ENCODE data around the gene LGI4.
"Not testable (repeated sequence)": the region's sequence is repeated elsewhere in the genome, so short reads cannot be mapped to it uniquely, and the experiment has no call there.

LGI4 gene

GRCh38 chr19:35136231-35136630 is 1.4 kb upstream of the LGI4 start:
- Histone ChIP-seq H3K4me3 (ENCODE audit: low read length) (no peak overlapping the region), H3K27me3 (ENCODE audit: control insufficient read depth, insufficient read depth, low read length) (no peaks in the 10 kb centered on the region), H3K36me3 (ENCODE audit: control insufficient read depth, insufficient read depth, low read length) (no peaks in the 10 kb centered on the region), H3K9me3 (ENCODE audit: control insufficient read depth, low read length) (no peaks in the 10 kb centered on the region), H3K9ac (ENCODE audit: low read length) (no peak overlapping the region), H3K4me1 (ENCODE audit: control insufficient read depth, insufficient read depth, low read length) (peaks cover 17% of the 10 kb centered on the region)

GRCh38 chr19:35135389-35135909 is 590 bp upstream of the LGI4 start:
- no peaks in the 10 kb centered on the region for H3K27me3 ChIP-seq (ENCODE audit: control insufficient read depth, insufficient read depth, low read length)
- H3K9ac ChIP-seq (ENCODE audit: low read length): no peak overlapping the region
- no peak overlapping the region for H3K4me3 ChIP-seq (ENCODE audit: low read length)
- no peaks in the 10 kb centered on the region for H3K9me3 ChIP-seq (ENCODE audit: control insufficient read depth, low read length)
- H3K36me3 ChIP-seq (ENCODE audit: control insufficient read depth, insufficient read depth, low read length): no peaks in the 10 kb centered on the region
- peaks cover 11% of the 10 kb centered on the region for H3K4me1 ChIP-seq (ENCODE audit: control insufficient read depth, insufficient read depth, low read length)

- H3K9ac ChIP-seq (ENCODE audit: low read length): no peak overlapping the region
- no peaks in the 10 kb centered on the region for H3K9me3 ChIP-seq (ENCODE audit: control insufficient read depth, low read length)
- H3K4me3 ChIP-seq (ENCODE audit: low read length): no peak overlapping the region
- H3K36me3 ChIP-seq (ENCODE audit: control insufficient read depth, insufficient read depth, low read length): no peaks in the 10 kb centered on the region
- H3K4me1 ChIP-seq (ENCODE audit: control insufficient read depth, insufficient read depth, low read length): peaks cover 9% of the 10 kb centered on the region
- no peaks in the 10 kb centered on the region for H3K27me3 ChIP-seq (ENCODE audit: control insufficient read depth, insufficient read depth, low read length)
Observed at GRCh38 chr19:35133826-35134225, 1.0 kb downstream of the LGI4 start.

GRCh38 chr19:35132254-35132653 is 2.6 kb downstream of the LGI4 start:
- no peak overlapping the region for H3K4me3 ChIP-seq (ENCODE audit: low read length)
- peaks cover 7% of the 10 kb centered on the region for H3K4me1 ChIP-seq (ENCODE audit: control insufficient read depth, insufficient read depth, low read length)
- H3K9ac ChIP-seq (ENCODE audit: low read length): no peak overlapping the region
- H3K27me3 ChIP-seq (ENCODE audit: control insufficient read depth, insufficient read depth, low read length): no peaks in the 10 kb centered on the region
- no peaks in the 10 kb centered on the region for H3K9me3 ChIP-seq (ENCODE audit: control insufficient read depth, low read length)
- no peaks in the 10 kb centered on the region for H3K36me3 ChIP-seq (ENCODE audit: control insufficient read depth, insufficient read depth, low read length)

GRCh38 chr19:35130761-35131720 is 3.8 kb downstream of the LGI4 start:
- Histone ChIP-seq H3K9ac (ENCODE audit: low read length) (no peak overlapping the region), H3K36me3 (ENCODE audit: control insufficient read depth, insufficient read depth, low read length) (no peaks in the 10 kb centered on the region), H3K9me3 (ENCODE audit: control insufficient read depth, low read length) (no peaks in the 10 kb centered on the region), H3K27me3 (ENCODE audit: control insufficient read depth, insufficient read depth, low read length) (no peaks in the 10 kb centered on the region), H3K4me3 (ENCODE audit: low read length) (no peak overlapping the region), H3K4me1 (ENCODE audit: control insufficient read depth, insufficient read depth, low read length) (peaks cover under 1% of the 10 kb centered on the region)

- H3K36me3 ChIP-seq (ENCODE audit: control insufficient read depth, insufficient read depth, low read length); H3K27me3 ChIP-seq (ENCODE audit: control insufficient read depth, insufficient read depth, low read length); H3K4me3 ChIP-seq (ENCODE audit: low read length); H3K9me3 ChIP-seq (ENCODE audit: control insufficient read depth, low read length); H3K9ac ChIP-seq (ENCODE audit: low read length): not testable (repeated sequence)
- H3K4me1 ChIP-seq (ENCODE audit: control insufficient read depth, insufficient read depth, low read length): peaks cover 13% of the 10 kb centered on the region
Observed at GRCh38 chr19:35129724-35130274, 5.1 kb downstream of the LGI4 start.

- Histone ChIP-seq H3K4me1 (ENCODE audit: control insufficient read depth, insufficient read depth, low read length) (peaks cover 25% of the 10 kb centered on the region), H3K27me3 (ENCODE audit: control insufficient read depth, insufficient read depth, low read length) (no peaks in the 10 kb centered on the region), H3K9me3 (ENCODE audit: control insufficient read depth, low read length) (no peaks in the 10 kb centered on the region), H3K9ac (ENCODE audit: low read length) (no peak overlapping the region), H3K4me3 (ENCODE audit: low read length) (no peak overlapping the region), H3K36me3 (ENCODE audit: control insufficient read depth, insufficient read depth, low read length) (no peaks in the 10 kb centered on the region)
Observed at GRCh38 chr19:35128398-35129057, 6.3 kb downstream of the LGI4 start.

GRCh38 chr19:35127871-35128270 is 7.0 kb downstream of the LGI4 start:
- Histone ChIP-seq H3K9me3 (ENCODE audit: control insufficient read depth, low read length) (no peaks in the 10 kb centered on the region), H3K4me1 (ENCODE audit: control insufficient read depth, insufficient read depth, low read length) (peaks cover 31% of the 10 kb centered on the region), H3K9ac (ENCODE audit: low read length) (no peak overlapping the region), H3K36me3 (ENCODE audit: control insufficient read depth, insufficient read depth, low read length) (no peaks in the 10 kb centered on the region), H3K4me3 (ENCODE audit: low read length) (no peak overlapping the region), H3K27me3 (ENCODE audit: control insufficient read depth, insufficient read depth, low read length) (no peaks in the 10 kb centered on the region)

GRCh38 chr19:35126624-35126959 is 8.3 kb downstream of the LGI4 start:
- H3K4me1 ChIP-seq (ENCODE audit: control insufficient read depth, insufficient read depth, low read length): peaks cover 44% of the 10 kb centered on the region
- H3K36me3 ChIP-seq (ENCODE audit: control insufficient read depth, insufficient read depth, low read length): peaks cover 3% of the 10 kb centered on the region
- H3K27me3 ChIP-seq (ENCODE audit: control insufficient read depth, insufficient read depth, low read length): no peaks in the 10 kb centered on the region
- no peaks in the 10 kb centered on the region for H3K9me3 ChIP-seq (ENCODE audit: control insufficient read depth, low read length)
- H3K9ac ChIP-seq (ENCODE audit: low read length): no peak overlapping the region
- H3K4me3 ChIP-seq (ENCODE audit: low read length): no peak overlapping the region

GRCh38 chr19:35125749-35126623 is 8.9 kb downstream of the LGI4 start:
- Histone ChIP-seq H3K9ac (ENCODE audit: low read length) (no peak overlapping the region), H3K4me3 (ENCODE audit: low read length) (no peak overlapping the region), H3K36me3 (ENCODE audit: control insufficient read depth, insufficient read depth, low read length) (peaks cover 6% of the 10 kb centered on the region), H3K27me3 (ENCODE audit: control insufficient read depth, insufficient read depth, low read length) (no peaks in the 10 kb centered on the region), H3K4me1 (ENCODE audit: control insufficient read depth, insufficient read depth, low read length) (peaks cover 50% of the 10 kb centered on the region), H3K9me3 (ENCODE audit: control insufficient read depth, low read length) (no peaks in the 10 kb centered on the region)

GRCh38 chr19:35125270-35125717 is 9.6 kb downstream of the LGI4 start:
- Histone ChIP-seq H3K4me3 (ENCODE audit: low read length) (no peak overlapping the region), H3K9ac (ENCODE audit: low read length) (peak overlapping the region; percentile 57), H3K27me3 (ENCODE audit: control insufficient read depth, insufficient read depth, low read length) (no peaks in the 10 kb centered on the region), H3K9me3 (ENCODE audit: control insufficient read depth, low read length) (no peaks in the 10 kb centered on the region), H3K36me3 (ENCODE audit: control insufficient read depth, insufficient read depth, low read length) (peaks cover 6% of the 10 kb centered on the region), H3K4me1 (ENCODE audit: control insufficient read depth, insufficient read depth, low read length) (peaks cover 55% of the 10 kb centered on the region)
